ENCODE measurements around the gene STPG2.

Gene STPG2

GRCh38 chr4:98092833-98093439 lies 50.3 kb downstream of the STPG2 start:
- DNase-seq = no peak

GRCh38 chr4:98081936-98082335 lies 61.3 kb downstream of the STPG2 start:
- DNase-seq = no peak

- DNase-seq = no peak
Measured at GRCh38 chr4:98068495-98068894, 74.8 kb downstream of the STPG2 start.

GRCh38 chr4:98055800-98056501 lies 87.3 kb downstream of the STPG2 start:
- no peak for DNase-seq

GRCh38 chr4:98046665-98047064 lies 96.6 kb downstream of the STPG2 start:
- no peak for DNase-seq

GRCh38 chr4:98030059-98030458 lies 113.2 kb downstream of the STPG2 start:
- DNase-seq = no peak

GRCh38 chr4:98027827-98028226 lies 115.4 kb downstream of the STPG2 start:
- DNase-seq = no peak

GRCh38 chr4:98026362-98026761 lies 116.9 kb downstream of the STPG2 start:
- no peak for DNase-seq

GRCh38 chr4:98006814-98007412 lies 136.4 kb downstream of the STPG2 start:
- DNase-seq = no peak

GRCh38 chr4:98006060-98006459 lies 137.2 kb downstream of the STPG2 start:
- no peak for DNase-seq

GRCh38 chr4:98000940-98001339 lies 142.3 kb downstream of the STPG2 start:
- DNase-seq = no peak

GRCh38 chr4:97998203-97998602 lies 145.1 kb downstream of the STPG2 start:
- no peak for DNase-seq

GRCh38 chr4:97994765-97995465 lies 148.4 kb downstream of the STPG2 start:
- no peak for DNase-seq

- DNase-seq = no peak
Measured at GRCh38 chr4:97990409-97990808, 152.9 kb downstream of the STPG2 start.

GRCh38 chr4:97987019-97987648 lies 156.1 kb downstream of the STPG2 start:
- no peak for DNase-seq

- no peak for DNase-seq
Measured at GRCh38 chr4:97984545-97985131, 158.6 kb downstream of the STPG2 start.

GRCh38 chr4:97978791-97979488 lies 164.3 kb downstream of the STPG2 start:
- DNase-seq = no peak

GRCh38 chr4:97953171-97953941 lies 189.9 kb downstream of the STPG2 start:
- no peak for DNase-seq

GRCh38 chr4:97952763-97953162 lies 190.5 kb downstream of the STPG2 start:
- no peak for DNase-seq

- DNase-seq = no peak
Measured at GRCh38 chr4:97950836-97951235, 192.4 kb downstream of the STPG2 start.

GRCh38 chr4:97942951-97943350 lies 200.3 kb downstream of the STPG2 start:
- DNase-seq = no peak
